ENCODE data around the gene HMOX2.

The HMOX2 gene

GRCh38 chr16:4529085-4530060, 53.2 kb downstream of the HMOX2 start:
- H3K9ac ChIP-seq (ENCODE audit: insufficient read length): no peak overlapping the region

GRCh38 chr16:4531811-4532210, 55.6 kb downstream of the HMOX2 start:
- H3K36me3 ChIP-seq (ENCODE audit: insufficient read depth, low read length): no peaks in the 10 kb centered on the region; the same call in 1 of the 2 replicates
- no peak overlapping the region for H3K4me3 ChIP-seq
- DNase-seq (ENCODE audit: low read depth, low spot score): no peak
- H3K9me3 ChIP-seq (ENCODE audit: low read depth, low read length): no peaks in the 10 kb centered on the region
- TF ChIP-seq FOXP2 (optimal IDR thresholded peaks at IDR 0.05; ENCODE audit: control extremely low read depth, extremely low read length, insufficient read depth) (no peak), EZH2 (IDR thresholded peaks at IDR 0.05) (no peak), POLR2AphosphoS5 (IDR thresholded peaks at IDR 0.05; ENCODE audit: borderline replicate concordance, low read depth, low read length) (no peak)
- no peak overlapping the region for H3K27ac ChIP-seq
- H3K9ac ChIP-seq (ENCODE audit: insufficient read length): no peak overlapping the region

More at GRCh38 chr16:4529085-4530060, 53.2 kb downstream of the HMOX2 start:
- no peak overlapping the region for H3K4me3 ChIP-seq
- TF ChIP-seq EZH2 (IDR thresholded peaks at IDR 0.05) (no peak), POLR2AphosphoS5 (IDR thresholded peaks at IDR 0.05; ENCODE audit: borderline replicate concordance, low read depth, low read length) (no peak)
- no peaks in the 10 kb centered on the region; the same call in 1 of the 2 replicates for H3K36me3 ChIP-seq (ENCODE audit: insufficient read depth, low read length)
- DNase-seq (ENCODE audit: low read depth, low spot score): no peak
- H3K9me3 ChIP-seq (ENCODE audit: low read depth, low read length): no peaks in the 10 kb centered on the region
- no peak overlapping the region for H3K27ac ChIP-seq

GRCh38 chr16:4532238-4532637, 56.0 kb downstream of the HMOX2 start:
- Histone ChIP-seq H3K4me3 (no peak overlapping the region), H3K9me3 (ENCODE audit: low read depth, low read length) (no peaks in the 10 kb centered on the region), H3K36me3 (ENCODE audit: insufficient read depth, low read length) (no peaks in the 10 kb centered on the region; the same call in 1 of the 2 replicates), H3K9ac (ENCODE audit: insufficient read length) (no peak overlapping the region), H3K27ac (no peak overlapping the region)
- DNase-seq (ENCODE audit: low read depth, low spot score): no peak
- no peak for TF ChIP-seq POLR2AphosphoS5 (IDR thresholded peaks at IDR 0.05; ENCODE audit: borderline replicate concordance, low read depth, low read length)
- no peak for TF ChIP-seq FOXP2 (optimal IDR thresholded peaks at IDR 0.05; ENCODE audit: control extremely low read depth, extremely low read length, insufficient read depth)
- TF ChIP-seq EZH2 (IDR thresholded peaks at IDR 0.05): no peak

GRCh38 chr16:4533490-4533889, 57.3 kb downstream of the HMOX2 start:
- DNase-seq (ENCODE audit: low read depth, low spot score): no peak
- no peak overlapping the region for H3K27ac ChIP-seq
- TF ChIP-seq EZH2 (IDR thresholded peaks at IDR 0.05) (no peak), POLR2AphosphoS5 (IDR thresholded peaks at IDR 0.05; ENCODE audit: borderline replicate concordance, low read depth, low read length) (no peak), FOXP2 (optimal IDR thresholded peaks at IDR 0.05; ENCODE audit: control extremely low read depth, extremely low read length, insufficient read depth) (no peak)
- no peaks in the 10 kb centered on the region; the same call in 1 of the 2 replicates for H3K36me3 ChIP-seq (ENCODE audit: insufficient read depth, low read length)
- no peaks in the 10 kb centered on the region for H3K9me3 ChIP-seq (ENCODE audit: low read depth, low read length)
- no peak overlapping the region for H3K4me3 ChIP-seq
- no peak overlapping the region for H3K9ac ChIP-seq (ENCODE audit: insufficient read length)

- peaks cover 4% of the 10 kb centered on the region; the same call in 1 of the 2 replicates for H3K9me3 ChIP-seq (ENCODE audit: low read depth, low read length)
- H3K36me3 ChIP-seq (ENCODE audit: insufficient read depth, low read length): no peaks in the 10 kb centered on the region; the same call in none of the 2 replicates
- H3K27ac ChIP-seq: no peak overlapping the region
- H3K9ac ChIP-seq (ENCODE audit: insufficient read length): no peak overlapping the region
- H3K4me3 ChIP-seq: no peak overlapping the region
- no peak for TF ChIP-seq EZH2 (IDR thresholded peaks at IDR 0.05)
- TF ChIP-seq POLR2AphosphoS5 (IDR thresholded peaks at IDR 0.05; ENCODE audit: borderline replicate concordance, low read depth, low read length): no peak
- no peak for TF ChIP-seq FOXP2 (optimal IDR thresholded peaks at IDR 0.05; ENCODE audit: control extremely low read depth, extremely low read length, insufficient read depth)
- no peak for DNase-seq (ENCODE audit: low read depth, low spot score)
These were observed 58.1 kb downstream of the HMOX2 start for GRCh38 chr16:4534151-4534790.

GRCh38 chr16:4535627-4536108, 59.5 kb downstream of the HMOX2 start:
- no peak for DNase-seq (ENCODE audit: low read depth, low spot score)
- no peak overlapping the region for H3K9ac ChIP-seq (ENCODE audit: insufficient read length)
- TF ChIP-seq FOXP2 (optimal IDR thresholded peaks at IDR 0.05; ENCODE audit: control extremely low read depth, extremely low read length, insufficient read depth) (no peak), EZH2 (IDR thresholded peaks at IDR 0.05) (no peak), POLR2AphosphoS5 (IDR thresholded peaks at IDR 0.05; ENCODE audit: borderline replicate concordance, low read depth, low read length) (no peak)
- H3K27ac ChIP-seq: no peak overlapping the region
- H3K9me3 ChIP-seq (ENCODE audit: low read depth, low read length): peaks cover 6% of the 10 kb centered on the region; the same call in 1 of the 2 replicates
- H3K36me3 ChIP-seq (ENCODE audit: insufficient read depth, low read length): no peaks in the 10 kb centered on the region; the same call in none of the 2 replicates
- H3K4me3 ChIP-seq: no peak overlapping the region

GRCh38 chr16:4536391-4537106, 60.4 kb downstream of the HMOX2 start:
- no peak for DNase-seq (ENCODE audit: low read depth, low spot score)
- TF ChIP-seq FOXP2 (optimal IDR thresholded peaks at IDR 0.05; ENCODE audit: control extremely low read depth, extremely low read length, insufficient read depth) (no peak), POLR2AphosphoS5 (IDR thresholded peaks at IDR 0.05; ENCODE audit: borderline replicate concordance, low read depth, low read length) (no peak), EZH2 (IDR thresholded peaks at IDR 0.05) (no peak)
- no peaks in the 10 kb centered on the region; the same call in none of the 2 replicates for H3K36me3 ChIP-seq (ENCODE audit: insufficient read depth, low read length)
- no peak overlapping the region for H3K27ac ChIP-seq
- peaks cover 6% of the 10 kb centered on the region; the same call in 1 of the 2 replicates for H3K9me3 ChIP-seq (ENCODE audit: low read depth, low read length)
- H3K9ac ChIP-seq (ENCODE audit: insufficient read length): no peak overlapping the region
- H3K4me3 ChIP-seq: no peak overlapping the region

Measured in SK-N-MC (cell line).